Thoracic aorta (tissue), 2 donors: ENCODE results near the gene SAMHD1. TPM values are rescaled to one million over a fixed set of nuclear protein-coding genes. Genes with fewer than 3 reads are reported as not detected.
"Not testable (repeated sequence)": the region's sequence is repeated elsewhere in the genome, so short reads cannot be mapped to it uniquely, and the experiment has no call there.

Source experiments
- ATAC-seq: fragments of 150-250 bp; one replicate; pipeline ENCODE4 v1.8.0; 2017; ENCODE audit warnings: low read depth; ENCODE audit not compliant: insufficient number of reproducible peaks, low FRiP score
- DNase-seq: peaks from one replicate; pipeline ENCODE4 v3.0.0-alpha.2; 2020; ENCODE audit warnings: low spot score
- H3K27ac ChIP-seq, 2 donors: fragments of 200-600 bp; sonication (generic); 1 replicate in 1 of 2; 2 replicates in 1 of 2; pipeline ENCODE4 v1.5.1; 2016; ENCODE audit warnings: mild to moderate bottlenecking in 2 of 2, moderate library complexity in 2 of 2
- H3K27me3 ChIP-seq: fragments of 200-600 bp; sonication (generic); replicated peaks from 2 replicates; pipeline ENCODE4 v1.6.0; 2016; ENCODE audit warnings: mild to moderate bottlenecking; ENCODE audit not compliant: insufficient read depth
- H3K36me3 ChIP-seq: fragments of 200-600 bp; sonication (generic); one replicate; pipeline ENCODE4 v1.5.1; 2016
- H3K4me1 ChIP-seq, 2 donors: fragments of 200-600 bp; sonication (generic); 1 replicate in 1 of 2; 2 replicates in 1 of 2; pipeline versions ENCODE4 v1.5.1 to v1.6.0; 2016; ENCODE audit warnings: low read depth in 2 of 2, mild to moderate bottlenecking in 1 of 2; ENCODE audit not compliant: control insufficient read depth in 1 of 2
- H3K4me3 ChIP-seq: fragments of 200-600 bp; sonication (generic); 2 replicates; pipeline ENCODE4 v1.5.1; 2016; ENCODE audit warnings: mild to moderate bottlenecking
- H3K9me3 ChIP-seq: fragments of 200-600 bp; sonication (generic); 2 replicates; pipeline ENCODE4 v1.5.1; 2016
- CTCF ChIP-seq: fragments of 200-600 bp; sonication (generic); IDR thresholded peaks from one replicate; pipeline ENCODE4 v1.5.1; 2019; ENCODE audit warnings: antibody characterized with exemption
- total RNA-seq, 2 donors: library from RNA; depleted of rRNA; stranded (reverse); fragments of >200 nt; gene quantifications; one replicate each; pipeline versions ENCODE4 v1.1.0 to v1.2.3, GENCODE V29; 2016

Gene SAMHD1
- total RNA-seq, 2 donors from 2014 or later = 229 to 365 TPM

- no peak for TF ChIP-seq CTCF
- no peaks in the 10 kb centered on the region for H3K27me3 ChIP-seq
- no peaks in the 10 kb centered on the region for H3K36me3 ChIP-seq
- no peak overlapping the region for H3K27ac ChIP-seq
- DNase-seq = no peak
- no peaks in the 10 kb centered on the region for H3K4me1 ChIP-seq
- no peak overlapping the region for H3K4me3 ChIP-seq
- H3K9me3 ChIP-seq = no peaks in the 10 kb centered on the region
- no peak for ATAC-seq
These were observed 23.2 kb upstream of the SAMHD1 start for GRCh38 chr20:36974660-36975059.

GRCh38 chr20:36971103-36971502 lies 19.6 kb upstream of the SAMHD1 start:
- no peaks in the 10 kb centered on the region for H3K27me3 ChIP-seq
- no peaks in the 10 kb centered on the region for H3K4me1 ChIP-seq
- H3K36me3 ChIP-seq = no peaks in the 10 kb centered on the region
- no peak for DNase-seq
- no peak for TF ChIP-seq CTCF
- no peak for ATAC-seq
- H3K4me3 ChIP-seq = no peak overlapping the region
- no peaks in the 10 kb centered on the region for H3K9me3 ChIP-seq
- no peak overlapping the region for H3K27ac ChIP-seq

GRCh38 chr20:36969478-36970186 lies 18.1 kb upstream of the SAMHD1 start:
- ATAC-seq = no peak
- H3K4me1 ChIP-seq = no peaks in the 10 kb centered on the region
- no peak for DNase-seq
- H3K27ac ChIP-seq = no peak overlapping the region
- no peak overlapping the region for H3K4me3 ChIP-seq
- no peaks in the 10 kb centered on the region for H3K36me3 ChIP-seq
- H3K9me3 ChIP-seq = no peaks in the 10 kb centered on the region
- no peak for TF ChIP-seq CTCF
- no peaks in the 10 kb centered on the region for H3K27me3 ChIP-seq

- no peaks in the 10 kb centered on the region for H3K4me1 ChIP-seq
- no peaks in the 10 kb centered on the region for H3K9me3 ChIP-seq
- no peak overlapping the region for H3K27ac ChIP-seq
- no peaks in the 10 kb centered on the region for H3K36me3 ChIP-seq
- DNase-seq (no peak), ATAC-seq (no peak)
- H3K4me3 ChIP-seq = no peak overlapping the region
- H3K27me3 ChIP-seq = no peaks in the 10 kb centered on the region
- TF ChIP-seq CTCF = no peak
These were observed 17.5 kb upstream of the SAMHD1 start for GRCh38 chr20:36969051-36969450.

GRCh38 chr20:36967636-36968035 lies 16.1 kb upstream of the SAMHD1 start:
- ATAC-seq = no peak
- Histone ChIP-seq H3K4me1 (no peaks in the 10 kb centered on the region), H3K27ac (no peak overlapping the region), H3K4me3 (no peak overlapping the region), H3K27me3 (no peaks in the 10 kb centered on the region), H3K36me3 (no peaks in the 10 kb centered on the region), H3K9me3 (no peaks in the 10 kb centered on the region)
- no peak for TF ChIP-seq CTCF
- no peak for DNase-seq

GRCh38 chr20:36966965-36967364 lies 15.5 kb upstream of the SAMHD1 start:
- not testable (repeated sequence) for H3K4me1 ChIP-seq, H3K27me3 ChIP-seq, ATAC-seq, H3K4me3 ChIP-seq, DNase-seq, H3K27ac ChIP-seq, H3K36me3 ChIP-seq, H3K9me3 ChIP-seq

GRCh38 chr20:36962354-36962941 lies 10.9 kb upstream of the SAMHD1 start:
- not testable (repeated sequence) for H3K36me3 ChIP-seq, H3K9me3 ChIP-seq, H3K27ac ChIP-seq, H3K27me3 ChIP-seq, H3K4me1 ChIP-seq, H3K4me3 ChIP-seq, DNase-seq, ATAC-seq
